ENCODE results near the gene LHFPL6. TPM values are rescaled to one million over a fixed set of nuclear protein-coding genes. Genes with fewer than 3 reads are reported as not detected.
A peak's percentile ranks its signal among the peaks of the same experiment; 100 is the strongest.

Gene LHFPL6
- total RNA-seq, 1 donor from 2014 or later = 3.0 TPM

DNA sequence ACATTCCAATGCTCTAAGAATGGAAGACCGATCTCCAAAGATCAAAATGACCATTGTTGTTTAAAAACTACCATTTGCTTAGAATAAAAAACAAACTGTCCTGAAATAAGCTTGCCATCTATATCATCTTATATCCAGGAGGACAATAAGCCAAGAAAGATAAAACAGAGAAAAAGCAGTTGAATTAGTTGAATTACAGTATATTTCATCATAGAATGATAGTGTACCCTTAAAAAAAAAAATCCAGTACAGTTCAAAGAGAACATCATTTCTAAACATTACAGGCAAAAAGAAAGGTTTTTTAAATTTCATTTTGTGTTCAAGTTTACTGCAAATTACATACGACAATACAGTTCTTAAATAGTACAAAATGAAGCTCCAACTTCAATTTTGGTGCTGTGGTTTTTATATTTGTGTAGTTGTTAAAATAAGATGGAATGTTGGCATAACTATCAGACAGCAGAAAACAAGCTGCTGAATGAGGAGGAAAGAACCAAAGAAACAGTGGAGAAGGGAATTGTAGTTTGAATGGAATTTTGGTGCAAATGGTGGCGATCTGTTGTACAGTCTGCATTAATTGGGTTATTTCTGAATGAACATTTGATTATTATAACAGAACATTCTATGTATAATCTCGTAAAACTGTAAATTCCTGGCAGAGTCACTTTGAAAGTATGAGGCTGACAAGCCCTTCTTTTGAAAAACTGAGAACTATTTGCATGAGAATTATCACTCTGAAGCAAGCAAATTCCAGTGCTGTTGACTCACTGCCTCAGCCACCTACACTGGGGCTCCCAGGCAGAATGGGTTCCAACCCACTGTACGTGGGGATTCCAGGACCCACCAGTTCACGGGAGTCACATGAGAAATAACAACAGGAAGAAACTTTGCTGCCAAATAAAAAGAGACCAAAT, 37.7 kb downstream of the LHFPL6 start:
- Histone ChIP-seq H3F3A (ENCODE audit: low read depth) (no peaks in the 10 kb centered on the region), H4K20me1 (ENCODE audit: low read depth) (no peaks in the 10 kb centered on the region), H2AFZ (replicated peaks) (peak overlapping the region; percentile 51), H3K36me3 (no peaks in the 10 kb centered on the region), H3K9me3 (ENCODE audit: low read depth) (no peaks in the 10 kb centered on the region), H3K79me2 (ENCODE audit: low read depth) (no peaks in the 10 kb centered on the region), H3K27ac (no peak overlapping the region), H3K4me1 (peaks cover 10% of the 10 kb centered on the region), H3K4me2 (peak overlapping the region; percentile 3), H3K9ac (no peak overlapping the region), H3K27me3 (no peaks in the 10 kb centered on the region), H3K4me3 (no peak overlapping the region)
- H3K4me3 Mint-ChIP-seq = peak overlapping the region; percentile 41
- H3K4me1 Mint-ChIP-seq = peaks cover 38% of the 10 kb centered on the region
- peak overlapping the region; percentile 74 for H3K27ac Mint-ChIP-seq
- peaks cover 6% of the 10 kb centered on the region for H3K36me3 Mint-ChIP-seq
- TF ChIP-seq, protein P1, sequence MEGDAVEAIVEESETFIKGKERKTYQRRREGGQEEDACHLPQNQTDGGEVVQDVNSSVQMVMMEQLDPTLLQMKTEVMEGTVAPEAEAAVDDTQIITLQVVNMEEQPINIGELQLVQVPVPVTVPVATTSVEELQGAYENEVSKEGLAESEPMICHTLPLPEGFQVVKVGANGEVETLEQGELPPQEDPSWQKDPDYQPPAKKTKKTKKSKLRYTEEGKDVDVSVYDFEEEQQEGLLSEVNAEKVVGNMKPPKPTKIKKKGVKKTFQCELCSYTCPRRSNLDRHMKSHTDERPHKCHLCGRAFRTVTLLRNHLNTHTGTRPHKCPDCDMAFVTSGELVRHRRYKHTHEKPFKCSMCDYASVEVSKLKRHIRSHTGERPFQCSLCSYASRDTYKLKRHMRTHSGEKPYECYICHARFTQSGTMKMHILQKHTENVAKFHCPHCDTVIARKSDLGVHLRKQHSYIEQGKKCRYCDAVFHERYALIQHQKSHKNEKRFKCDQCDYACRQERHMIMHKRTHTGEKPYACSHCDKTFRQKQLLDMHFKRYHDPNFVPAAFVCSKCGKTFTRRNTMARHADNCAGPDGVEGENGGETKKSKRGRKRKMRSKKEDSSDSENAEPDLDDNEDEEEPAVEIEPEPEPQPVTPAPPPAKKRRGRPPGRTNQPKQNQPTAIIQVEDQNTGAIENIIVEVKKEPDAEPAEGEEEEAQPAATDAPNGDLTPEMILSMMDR (IDR thresholded peaks at IDR 0.05) = no peak
- no peak for TF ChIP-seq EZH2phosphoT487 (IDR thresholded peaks at IDR 0.05)
- no peak for TF ChIP-seq EZH2 (IDR thresholded peaks at IDR 0.05)
- no peaks in the 10 kb centered on the region for H3K27me3 Mint-ChIP-seq (ENCODE audit: insufficient read depth, low read depth)
- DNase-seq (ENCODE audit: low spot score) = peak; percentile 19
- H3K9me3 Mint-ChIP-seq = peaks cover 2% of the 10 kb centered on the region

GRCh38 chr13:39563470-39563735, 39.6 kb downstream of the LHFPL6 start:
- Mint-ChIP-seq H3K27ac (no peak overlapping the region), H3K4me3 (no peak overlapping the region), H3K4me1 (peaks cover 44% of the 10 kb centered on the region), H3K9me3 (peaks cover 2% of the 10 kb centered on the region), H3K36me3 (peaks cover 19% of the 10 kb centered on the region), H3K27me3 (ENCODE audit: insufficient read depth, low read depth) (no peaks in the 10 kb centered on the region)
- Histone ChIP-seq H3K36me3 (no peaks in the 10 kb centered on the region), H3K9ac (no peak overlapping the region), H3K79me2 (ENCODE audit: low read depth) (no peaks in the 10 kb centered on the region), H3K27ac (no peak overlapping the region), H3K27me3 (no peaks in the 10 kb centered on the region), H4K20me1 (ENCODE audit: low read depth) (no peaks in the 10 kb centered on the region), H3K4me3 (no peak overlapping the region), H3K4me1 (peaks cover 10% of the 10 kb centered on the region), H3F3A (ENCODE audit: low read depth) (no peaks in the 10 kb centered on the region), H2AFZ (replicated peaks) (no peak overlapping the region), H3K4me2 (no peak overlapping the region), H3K9me3 (ENCODE audit: low read depth) (no peaks in the 10 kb centered on the region)
- DNase-seq (ENCODE audit: low spot score) = no peak
- no peak for TF ChIP-seq EZH2phosphoT487 (IDR thresholded peaks at IDR 0.05)
- no peak for TF ChIP-seq EZH2 (IDR thresholded peaks at IDR 0.05)
- TF ChIP-seq, protein P1 (IDR thresholded peaks at IDR 0.05) = no peak

- DNase-seq (ENCODE audit: low spot score) = no peak
- Mint-ChIP-seq H3K36me3 (peaks cover 30% of the 10 kb centered on the region), H3K27ac (no peak overlapping the region), H3K9me3 (peaks cover 8% of the 10 kb centered on the region), H3K4me1 (peaks cover 44% of the 10 kb centered on the region), H3K4me3 (no peak overlapping the region), H3K27me3 (ENCODE audit: insufficient read depth, low read depth) (peaks cover 2% of the 10 kb centered on the region)
- TF ChIP-seq, protein P1 (IDR thresholded peaks at IDR 0.05) = no peak
- H4K20me1 ChIP-seq (ENCODE audit: low read depth) = no peaks in the 10 kb centered on the region
- H3K36me3 ChIP-seq = no peaks in the 10 kb centered on the region
- H3F3A ChIP-seq (ENCODE audit: low read depth) = no peaks in the 10 kb centered on the region
- no peak overlapping the region for H3K4me2 ChIP-seq
- H3K27ac ChIP-seq = no peak overlapping the region
- no peaks in the 10 kb centered on the region for H3K27me3 ChIP-seq
- H3K79me2 ChIP-seq (ENCODE audit: low read depth) = no peaks in the 10 kb centered on the region
- H3K9me3 ChIP-seq (ENCODE audit: low read depth) = no peaks in the 10 kb centered on the region
- peaks cover 10% of the 10 kb centered on the region for H3K4me1 ChIP-seq
- H2AFZ ChIP-seq (replicated peaks) = no peak overlapping the region
- no peak overlapping the region for H3K9ac ChIP-seq
- H3K4me3 ChIP-seq = no peak overlapping the region
Observed at GRCh38 chr13:39561971-39562370, 41.0 kb downstream of the LHFPL6 start.
